ENCODE measurements around the gene EIF2S1.
"Not testable (repeated sequence)": the region's sequence is repeated elsewhere in the genome, so short reads cannot be mapped to it uniquely, and the experiment has no call there.

The EIF2S1 gene

GRCh38 chr14:67415610-67416009 lies 55.5 kb downstream of the EIF2S1 start:
- not testable (repeated sequence) for H3K9me3 ChIP-seq (ENCODE audit: low read length); H3K36me3 ChIP-seq (ENCODE audit: insufficient read depth, low read length); H3K9ac ChIP-seq (ENCODE audit: low read length); H3K27ac ChIP-seq (ENCODE audit: low read depth, low read length); H3K4me3 ChIP-seq (ENCODE audit: low read depth in 1 of 2, low read length in 2 of 2); H3K4me1 ChIP-seq (ENCODE audit: insufficient read depth, low read length)
- H3K27me3 ChIP-seq (ENCODE audit: control insufficient read depth in 1 of 2, insufficient read depth in 2 of 2, low read length in 2 of 2): peaks cover 9 to 12% of the 10 kb centered on the region in 2 donors

- Histone ChIP-seq H3K27me3 (ENCODE audit: control insufficient read depth in 1 of 2, insufficient read depth in 2 of 2, low read length in 2 of 2) (peaks cover 9 to 12% of the 10 kb centered on the region in 2 donors), H3K9ac (ENCODE audit: low read length) (no peak overlapping the region), H3K4me3 (ENCODE audit: low read depth in 1 of 2, low read length in 2 of 2) (no peak overlapping the region), H3K36me3 (ENCODE audit: insufficient read depth, low read length) (no peaks in the 10 kb centered on the region), H3K4me1 (ENCODE audit: insufficient read depth, low read length) (peaks cover 3% of the 10 kb centered on the region), H3K27ac (ENCODE audit: low read depth, low read length) (no peak overlapping the region), H3K9me3 (ENCODE audit: low read length) (no peaks in the 10 kb centered on the region)
Measured at GRCh38 chr14:67416085-67416484, 56.0 kb downstream of the EIF2S1 start.

- Histone ChIP-seq H3K36me3 (ENCODE audit: insufficient read depth, low read length) (no peaks in the 10 kb centered on the region), H3K27me3 (ENCODE audit: control insufficient read depth in 1 of 2, insufficient read depth in 2 of 2, low read length in 2 of 2) (peaks cover 9 to 10% of the 10 kb centered on the region in 2 donors), H3K9me3 (ENCODE audit: low read length) (no peaks in the 10 kb centered on the region), H3K9ac (ENCODE audit: low read length) (no peak overlapping the region), H3K27ac (ENCODE audit: low read depth, low read length) (no peak overlapping the region), H3K4me3 (ENCODE audit: low read depth in 1 of 2, low read length in 2 of 2) (no peak overlapping the region), H3K4me1 (ENCODE audit: insufficient read depth, low read length) (no peaks in the 10 kb centered on the region)
Measured at GRCh38 chr14:67416810-67417209, 56.7 kb downstream of the EIF2S1 start.

GRCh38 chr14:67417633-67418032 lies 57.5 kb downstream of the EIF2S1 start:
- H3K4me3 ChIP-seq (ENCODE audit: low read depth in 1 of 2, low read length in 2 of 2): no peak overlapping the region
- no peaks in the 10 kb centered on the region for H3K9me3 ChIP-seq (ENCODE audit: low read length)

GRCh38 chr14:67418401-67419191 lies 58.5 kb downstream of the EIF2S1 start:
- H3K27me3 ChIP-seq (ENCODE audit: control insufficient read depth in 1 of 2, insufficient read depth in 2 of 2, low read length in 2 of 2): no peaks in the 10 kb centered on the region
- no peaks in the 10 kb centered on the region for H3K9me3 ChIP-seq (ENCODE audit: low read length)
- no peaks in the 10 kb centered on the region for H3K36me3 ChIP-seq (ENCODE audit: insufficient read depth, low read length)
- H3K9ac ChIP-seq (ENCODE audit: low read length): no peak overlapping the region
- H3K4me1 ChIP-seq (ENCODE audit: insufficient read depth, low read length): no peaks in the 10 kb centered on the region
- no peak overlapping the region for H3K4me3 ChIP-seq (ENCODE audit: low read depth in 1 of 2, low read length in 2 of 2)
- no peak overlapping the region for H3K27ac ChIP-seq (ENCODE audit: low read depth, low read length)

More at GRCh38 chr14:67417633-67418032, 57.5 kb downstream of the EIF2S1 start:
- Histone ChIP-seq H3K4me1 (ENCODE audit: insufficient read depth, low read length) (no peaks in the 10 kb centered on the region), H3K36me3 (ENCODE audit: insufficient read depth, low read length) (no peaks in the 10 kb centered on the region), H3K27ac (ENCODE audit: low read depth, low read length) (no peak overlapping the region), H3K9ac (ENCODE audit: low read length) (no peak overlapping the region), H3K27me3 (ENCODE audit: control insufficient read depth in 1 of 2, insufficient read depth in 2 of 2, low read length in 2 of 2) (peaks cover under 1 to 2% of the 10 kb centered on the region in 2 donors)

- Histone ChIP-seq H3K36me3 (ENCODE audit: insufficient read depth, low read length) (no peaks in the 10 kb centered on the region), H3K27ac (ENCODE audit: low read depth, low read length) (no peak overlapping the region), H3K27me3 (ENCODE audit: control insufficient read depth in 1 of 2, insufficient read depth in 2 of 2, low read length in 2 of 2) (no peaks in the 10 kb centered on the region), H3K9me3 (ENCODE audit: low read length) (no peaks in the 10 kb centered on the region), H3K9ac (ENCODE audit: low read length) (no peak overlapping the region), H3K4me1 (ENCODE audit: insufficient read depth, low read length) (no peaks in the 10 kb centered on the region), H3K4me3 (ENCODE audit: low read depth in 1 of 2, low read length in 2 of 2) (no peak overlapping the region)
Measured at GRCh38 chr14:67420102-67420739, 60.1 kb downstream of the EIF2S1 start.

- Histone ChIP-seq H3K27ac (ENCODE audit: low read depth, low read length) (no peak overlapping the region), H3K27me3 (ENCODE audit: control insufficient read depth in 1 of 2, insufficient read depth in 2 of 2, low read length in 2 of 2) (no peaks in the 10 kb centered on the region), H3K9ac (ENCODE audit: low read length) (no peak overlapping the region), H3K36me3 (ENCODE audit: insufficient read depth, low read length) (no peaks in the 10 kb centered on the region), H3K4me3 (ENCODE audit: low read depth in 1 of 2, low read length in 2 of 2) (no peak overlapping the region), H3K9me3 (ENCODE audit: low read length) (no peaks in the 10 kb centered on the region), H3K4me1 (ENCODE audit: insufficient read depth, low read length) (no peaks in the 10 kb centered on the region)
Measured at GRCh38 chr14:67421356-67422224, 61.5 kb downstream of the EIF2S1 start.

- Histone ChIP-seq H3K4me1 (ENCODE audit: insufficient read depth, low read length) (no peaks in the 10 kb centered on the region), H3K4me3 (ENCODE audit: low read depth in 1 of 2, low read length in 2 of 2) (no peak overlapping the region), H3K9ac (ENCODE audit: low read length) (no peak overlapping the region), H3K36me3 (ENCODE audit: insufficient read depth, low read length) (no peaks in the 10 kb centered on the region), H3K27me3 (ENCODE audit: control insufficient read depth in 1 of 2, insufficient read depth in 2 of 2, low read length in 2 of 2) (no peaks in the 10 kb centered on the region), H3K9me3 (ENCODE audit: low read length) (no peaks in the 10 kb centered on the region), H3K27ac (ENCODE audit: low read depth, low read length) (no peak overlapping the region)
Measured at GRCh38 chr14:67423424-67423823, 63.3 kb downstream of the EIF2S1 start.

GRCh38 chr14:67424539-67424938 lies 64.4 kb downstream of the EIF2S1 start:
- Histone ChIP-seq H3K36me3 (ENCODE audit: insufficient read depth, low read length) (no peaks in the 10 kb centered on the region), H3K9me3 (ENCODE audit: low read length) (no peaks in the 10 kb centered on the region), H3K4me1 (ENCODE audit: insufficient read depth, low read length) (no peaks in the 10 kb centered on the region), H3K4me3 (ENCODE audit: low read depth in 1 of 2, low read length in 2 of 2) (no peak overlapping the region), H3K27me3 (ENCODE audit: control insufficient read depth in 1 of 2, insufficient read depth in 2 of 2, low read length in 2 of 2) (no peaks in the 10 kb centered on the region), H3K9ac (ENCODE audit: low read length) (no peak overlapping the region), H3K27ac (ENCODE audit: low read depth, low read length) (no peak overlapping the region)

- H3K36me3 ChIP-seq (ENCODE audit: insufficient read depth, low read length): no peaks in the 10 kb centered on the region
- H3K27ac ChIP-seq (ENCODE audit: low read depth, low read length): no peak overlapping the region
- H3K9ac ChIP-seq (ENCODE audit: low read length): no peak overlapping the region
- H3K9me3 ChIP-seq (ENCODE audit: low read length): no peaks in the 10 kb centered on the region
- H3K27me3 ChIP-seq (ENCODE audit: control insufficient read depth in 1 of 2, insufficient read depth in 2 of 2, low read length in 2 of 2): no peaks in the 10 kb centered on the region
- no peaks in the 10 kb centered on the region for H3K4me1 ChIP-seq (ENCODE audit: insufficient read depth, low read length)
- H3K4me3 ChIP-seq (ENCODE audit: low read depth in 1 of 2, low read length in 2 of 2): no peak overlapping the region
Measured at GRCh38 chr14:67425608-67426007, 65.5 kb downstream of the EIF2S1 start.

GRCh38 chr14:67426161-67426560 lies 66.0 kb downstream of the EIF2S1 start:
- Histone ChIP-seq H3K4me1 (ENCODE audit: insufficient read depth, low read length) (no peaks in the 10 kb centered on the region), H3K4me3 (ENCODE audit: low read depth in 1 of 2, low read length in 2 of 2) (no peak overlapping the region), H3K9ac (ENCODE audit: low read length) (no peak overlapping the region)

More at GRCh38 chr14:67426161-67426560, 66.0 kb downstream of the EIF2S1 start:
- Histone ChIP-seq H3K9me3 (ENCODE audit: low read length) (no peaks in the 10 kb centered on the region), H3K27me3 (ENCODE audit: control insufficient read depth in 1 of 2, insufficient read depth in 2 of 2, low read length in 2 of 2) (no peaks in the 10 kb centered on the region), H3K36me3 (ENCODE audit: insufficient read depth, low read length) (no peaks in the 10 kb centered on the region), H3K27ac (ENCODE audit: low read depth, low read length) (no peak overlapping the region)
